ENCODE measurements around the gene TFEB.

Gene TFEB

DNA sequence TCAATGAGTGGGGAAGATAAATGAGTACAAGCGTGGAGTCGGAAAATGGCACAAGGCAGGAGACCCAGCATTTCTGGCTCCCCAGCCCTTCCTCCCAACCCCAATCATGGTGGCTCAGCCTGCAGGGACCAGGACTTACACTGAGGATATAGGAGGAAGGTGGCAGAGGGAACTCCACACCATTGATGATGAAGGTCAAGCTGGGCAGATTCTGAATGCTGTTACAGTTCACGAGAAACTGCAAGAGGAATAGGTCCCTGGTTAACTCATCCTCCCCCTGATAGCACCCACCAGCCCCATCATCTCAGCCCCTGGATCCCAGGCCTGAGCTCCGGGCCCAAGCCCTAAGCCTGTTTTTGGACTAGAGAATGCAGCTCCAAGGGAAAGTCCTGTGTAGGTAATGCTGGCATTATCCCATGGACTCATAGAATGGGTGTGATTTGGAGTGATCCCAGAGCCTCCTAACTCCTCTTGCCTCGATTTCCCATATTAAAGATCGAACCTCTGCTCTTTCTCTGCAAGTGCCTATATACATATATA is 2.3 kb upstream of the TFEB start:
- no peak overlapping the region for H3K4me3 ChIP-seq (replicated peaks; ENCODE audit: insufficient read depth, low read length)
- TF ChIP-seq GABPA (IDR thresholded peaks at IDR 0.05; ENCODE audit: low read depth) (no peak), SPI1 (IDR thresholded peaks at IDR 0.05; ENCODE audit: borderline replicate concordance, low read depth) (no peak), POLR2AphosphoS5 (IDR thresholded peaks at IDR 0.05; ENCODE audit: low read depth) (no peak)
- TF ChIP-seq, protein P1, sequence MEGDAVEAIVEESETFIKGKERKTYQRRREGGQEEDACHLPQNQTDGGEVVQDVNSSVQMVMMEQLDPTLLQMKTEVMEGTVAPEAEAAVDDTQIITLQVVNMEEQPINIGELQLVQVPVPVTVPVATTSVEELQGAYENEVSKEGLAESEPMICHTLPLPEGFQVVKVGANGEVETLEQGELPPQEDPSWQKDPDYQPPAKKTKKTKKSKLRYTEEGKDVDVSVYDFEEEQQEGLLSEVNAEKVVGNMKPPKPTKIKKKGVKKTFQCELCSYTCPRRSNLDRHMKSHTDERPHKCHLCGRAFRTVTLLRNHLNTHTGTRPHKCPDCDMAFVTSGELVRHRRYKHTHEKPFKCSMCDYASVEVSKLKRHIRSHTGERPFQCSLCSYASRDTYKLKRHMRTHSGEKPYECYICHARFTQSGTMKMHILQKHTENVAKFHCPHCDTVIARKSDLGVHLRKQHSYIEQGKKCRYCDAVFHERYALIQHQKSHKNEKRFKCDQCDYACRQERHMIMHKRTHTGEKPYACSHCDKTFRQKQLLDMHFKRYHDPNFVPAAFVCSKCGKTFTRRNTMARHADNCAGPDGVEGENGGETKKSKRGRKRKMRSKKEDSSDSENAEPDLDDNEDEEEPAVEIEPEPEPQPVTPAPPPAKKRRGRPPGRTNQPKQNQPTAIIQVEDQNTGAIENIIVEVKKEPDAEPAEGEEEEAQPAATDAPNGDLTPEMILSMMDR (IDR thresholded peaks at IDR 0.05; ENCODE audit: insufficient read depth, low read length) = no peak
- TF ChIP-seq, protein P2, sequence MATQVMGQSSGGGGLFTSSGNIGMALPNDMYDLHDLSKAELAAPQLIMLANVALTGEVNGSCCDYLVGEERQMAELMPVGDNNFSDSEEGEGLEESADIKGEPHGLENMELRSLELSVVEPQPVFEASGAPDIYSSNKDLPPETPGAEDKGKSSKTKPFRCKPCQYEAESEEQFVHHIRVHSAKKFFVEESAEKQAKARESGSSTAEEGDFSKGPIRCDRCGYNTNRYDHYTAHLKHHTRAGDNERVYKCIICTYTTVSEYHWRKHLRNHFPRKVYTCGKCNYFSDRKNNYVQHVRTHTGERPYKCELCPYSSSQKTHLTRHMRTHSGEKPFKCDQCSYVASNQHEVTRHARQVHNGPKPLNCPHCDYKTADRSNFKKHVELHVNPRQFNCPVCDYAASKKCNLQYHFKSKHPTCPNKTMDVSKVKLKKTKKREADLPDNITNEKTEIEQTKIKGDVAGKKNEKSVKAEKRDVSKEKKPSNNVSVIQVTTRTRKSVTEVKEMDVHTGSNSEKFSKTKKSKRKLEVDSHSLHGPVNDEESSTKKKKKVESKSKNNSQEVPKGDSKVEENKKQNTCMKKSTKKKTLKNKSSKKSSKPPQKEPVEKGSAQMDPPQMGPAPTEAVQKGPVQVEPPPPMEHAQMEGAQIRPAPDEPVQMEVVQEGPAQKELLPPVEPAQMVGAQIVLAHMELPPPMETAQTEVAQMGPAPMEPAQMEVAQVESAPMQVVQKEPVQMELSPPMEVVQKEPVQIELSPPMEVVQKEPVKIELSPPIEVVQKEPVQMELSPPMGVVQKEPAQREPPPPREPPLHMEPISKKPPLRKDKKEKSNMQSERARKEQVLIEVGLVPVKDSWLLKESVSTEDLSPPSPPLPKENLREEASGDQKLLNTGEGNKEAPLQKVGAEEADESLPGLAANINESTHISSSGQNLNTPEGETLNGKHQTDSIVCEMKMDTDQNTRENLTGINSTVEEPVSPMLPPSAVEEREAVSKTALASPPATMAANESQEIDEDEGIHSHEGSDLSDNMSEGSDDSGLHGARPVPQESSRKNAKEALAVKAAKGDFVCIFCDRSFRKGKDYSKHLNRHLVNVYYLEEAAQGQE (IDR thresholded peaks at IDR 0.05; ENCODE audit: insufficient replicate concordance, low read depth) = no peak
- H3K27ac ChIP-seq (replicated peaks) = no peak overlapping the region
- no peaks in the 10 kb centered on the region for H3K27me3 ChIP-seq (ENCODE audit: insufficient read depth, poor library complexity, severe bottlenecking)
- DNase-seq (ENCODE audit: low read depth in 1 of 2, low spot score in 1 of 2) = no peak

DNA sequence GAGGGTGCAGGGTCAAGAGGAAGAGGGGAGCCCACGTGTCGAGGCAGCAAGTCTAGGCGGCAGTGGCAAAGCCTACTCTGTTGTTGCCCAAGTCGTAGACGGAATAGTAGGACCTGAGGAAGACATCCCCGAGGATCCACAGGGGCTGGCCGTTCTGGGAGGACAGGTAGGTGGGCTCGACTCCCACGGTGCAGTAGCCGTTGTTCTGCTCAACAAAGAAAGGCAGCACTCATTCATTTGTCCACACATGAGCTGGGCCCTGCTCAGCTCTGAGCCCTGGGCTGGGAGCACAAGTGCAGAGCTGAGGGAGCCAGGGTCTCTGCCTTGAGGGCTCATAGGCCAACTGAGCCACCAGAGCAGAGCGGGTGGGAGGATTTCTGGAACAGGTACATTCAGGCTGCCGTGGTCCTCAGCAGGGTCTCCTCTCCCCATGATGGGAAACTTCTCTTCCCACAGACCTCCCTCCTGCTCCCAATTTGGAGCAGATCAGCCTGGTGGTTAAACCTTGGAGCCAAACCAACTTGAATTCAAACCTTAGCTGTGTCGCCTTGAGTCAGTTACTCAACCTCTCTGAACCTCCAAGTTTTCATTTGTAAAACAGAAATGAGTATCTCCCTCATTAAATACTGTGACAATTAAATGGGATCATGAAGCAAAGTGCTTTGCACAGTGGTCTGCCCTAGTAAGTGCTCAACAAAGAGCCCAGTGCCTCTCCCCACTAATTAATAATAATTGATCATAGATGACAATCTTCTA is 1.6 kb upstream of the TFEB start:
- TF ChIP-seq GABPA (IDR thresholded peaks at IDR 0.05; ENCODE audit: low read depth) = no peak
- no peak for TF ChIP-seq POLR2AphosphoS5 (IDR thresholded peaks at IDR 0.05; ENCODE audit: low read depth)
- TF ChIP-seq SPI1 (IDR thresholded peaks at IDR 0.05; ENCODE audit: borderline replicate concordance, low read depth) = no peak
- TF ChIP-seq, protein P2 (IDR thresholded peaks at IDR 0.05; ENCODE audit: insufficient replicate concordance, low read depth) = no peak
- TF ChIP-seq, protein P1 (IDR thresholded peaks at IDR 0.05; ENCODE audit: insufficient read depth, low read length) = no peak
- no peak for DNase-seq (ENCODE audit: low read depth in 1 of 2, low spot score in 1 of 2)
- Histone ChIP-seq H3K27me3 (ENCODE audit: insufficient read depth, poor library complexity, severe bottlenecking) (no peaks in the 10 kb centered on the region), H3K27ac (replicated peaks) (no peak overlapping the region), H3K4me3 (replicated peaks; ENCODE audit: insufficient read depth, low read length) (no peak overlapping the region)

DNA sequence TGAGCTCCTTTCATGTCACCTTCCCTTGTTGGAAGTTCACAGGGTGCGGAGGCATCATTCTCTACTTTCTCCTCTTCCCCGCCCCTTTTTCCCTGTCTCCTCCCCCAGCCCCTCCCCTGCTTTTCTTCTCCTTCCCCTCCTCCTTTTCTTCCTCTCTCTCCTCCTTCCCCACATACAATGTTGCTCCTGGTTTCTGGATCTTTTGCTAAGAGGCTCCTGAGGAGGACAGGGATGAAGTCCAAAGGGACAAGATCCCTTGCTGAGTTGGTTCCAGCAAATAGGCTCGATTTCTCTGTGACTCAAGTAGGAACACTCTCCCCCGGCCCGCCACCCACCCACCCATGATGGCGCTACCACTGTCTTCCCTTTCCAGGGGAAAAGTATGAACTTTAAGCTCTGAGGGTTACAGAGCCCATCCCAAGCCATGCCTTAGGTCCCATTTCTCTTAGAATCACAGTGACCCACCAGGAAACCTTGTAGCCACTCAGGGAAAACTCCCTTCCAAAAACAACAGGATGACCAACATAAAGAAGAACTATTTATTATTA is 852 bp upstream of the TFEB start:
- TF ChIP-seq, protein P1 (IDR thresholded peaks at IDR 0.05; ENCODE audit: insufficient read depth, low read length) = no peak
- TF ChIP-seq SPI1 (IDR thresholded peaks at IDR 0.05; ENCODE audit: borderline replicate concordance, low read depth) (no peak), GABPA (IDR thresholded peaks at IDR 0.05; ENCODE audit: low read depth) (no peak), POLR2AphosphoS5 (IDR thresholded peaks at IDR 0.05; ENCODE audit: low read depth) (no peak)
- TF ChIP-seq, protein P2 (IDR thresholded peaks at IDR 0.05; ENCODE audit: insufficient replicate concordance, low read depth) = no peak
- no peak overlapping the region for H3K27ac ChIP-seq (replicated peaks)
- H3K4me3 ChIP-seq (replicated peaks; ENCODE audit: insufficient read depth, low read length) = no peak overlapping the region
- no peaks in the 10 kb centered on the region for H3K27me3 ChIP-seq (ENCODE audit: insufficient read depth, poor library complexity, severe bottlenecking)
- DNase-seq (ENCODE audit: low read depth in 1 of 2, low spot score in 1 of 2) = no peak
